Neural crest cell (in vitro differentiated cells): Measurements from ENCODE around the gene RBM39. TPM values are rescaled to one million over a fixed set of nuclear protein-coding genes. Genes with fewer than 3 reads are reported as not detected.

Experiments
- DNase-seq: peaks from one replicate; pipeline ENCODE4 v3.0.0; 2021; ENCODE audit warnings: low read depth, mixed read lengths, low spot score
- H3K27ac Mint-ChIP-seq: one replicate; pipeline ENCODE4 v1.8.0; 2021; ENCODE audit warnings: mild to moderate bottlenecking, mixed read lengths; ENCODE audit not compliant: unreplicated experiment
- H3K27me3 Mint-ChIP-seq: 2 replicates; pipeline ENCODE4 v1.8.0; 2021; ENCODE audit warnings: low read depth, mild to moderate bottlenecking, mixed read lengths
- H3K36me3 Mint-ChIP-seq: 2 replicates; pipeline ENCODE4 v1.8.0; 2021; ENCODE audit warnings: low read depth, mild to moderate bottlenecking, mixed read lengths
- H3K4me1 Mint-ChIP-seq: 2 replicates; pipeline ENCODE4 v1.8.0; 2021; ENCODE audit warnings: mixed read lengths
- H3K4me3 Mint-ChIP-seq: one replicate; pipeline ENCODE4 v1.8.0; 2021; ENCODE audit warnings: mild to moderate bottlenecking, mixed read lengths
- H3K9me3 Mint-ChIP-seq: 2 replicates; pipeline ENCODE4 v1.8.0; 2021; ENCODE audit warnings: mixed read lengths
- total RNA-seq: library from RNA; stranded (reverse); gene quantifications from 2 replicates; pipeline ENCODE4 v1.2.1, GENCODE V29; 2021
- TF ChIP-seq, protein P1 (sequence below): fragments of 200-600 bp; sonication (generic); conservative IDR thresholded peaks from 2 replicates; pipeline ENCODE4 v1.5.0; 2021; ENCODE audit warnings: antibody characterized with exemption, mild to moderate bottlenecking

Gene RBM39
- total RNA-seq, 1 donor from 2014 or later, result 333 TPM

DNA sequence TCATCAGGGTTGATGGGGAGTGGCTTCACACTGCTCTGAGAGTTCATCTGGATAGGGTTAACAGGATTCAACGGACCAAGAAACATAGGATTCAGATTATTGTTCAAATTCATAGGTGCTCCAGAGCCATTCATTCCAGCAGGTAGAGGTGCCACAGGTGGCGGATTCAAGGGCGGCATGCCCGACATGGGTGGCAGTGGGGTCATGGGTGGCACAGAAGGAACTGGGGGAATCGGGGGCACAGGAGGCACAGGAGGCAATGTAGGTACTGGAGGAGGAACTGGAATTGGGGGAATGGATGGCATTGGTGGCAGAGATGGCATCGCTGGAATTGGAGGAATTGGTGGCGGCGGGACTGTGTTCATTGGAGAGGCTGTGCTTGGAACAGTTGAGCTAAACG is 87.6 kb downstream of the RBM39 start:
- TF ChIP-seq, protein P1, sequence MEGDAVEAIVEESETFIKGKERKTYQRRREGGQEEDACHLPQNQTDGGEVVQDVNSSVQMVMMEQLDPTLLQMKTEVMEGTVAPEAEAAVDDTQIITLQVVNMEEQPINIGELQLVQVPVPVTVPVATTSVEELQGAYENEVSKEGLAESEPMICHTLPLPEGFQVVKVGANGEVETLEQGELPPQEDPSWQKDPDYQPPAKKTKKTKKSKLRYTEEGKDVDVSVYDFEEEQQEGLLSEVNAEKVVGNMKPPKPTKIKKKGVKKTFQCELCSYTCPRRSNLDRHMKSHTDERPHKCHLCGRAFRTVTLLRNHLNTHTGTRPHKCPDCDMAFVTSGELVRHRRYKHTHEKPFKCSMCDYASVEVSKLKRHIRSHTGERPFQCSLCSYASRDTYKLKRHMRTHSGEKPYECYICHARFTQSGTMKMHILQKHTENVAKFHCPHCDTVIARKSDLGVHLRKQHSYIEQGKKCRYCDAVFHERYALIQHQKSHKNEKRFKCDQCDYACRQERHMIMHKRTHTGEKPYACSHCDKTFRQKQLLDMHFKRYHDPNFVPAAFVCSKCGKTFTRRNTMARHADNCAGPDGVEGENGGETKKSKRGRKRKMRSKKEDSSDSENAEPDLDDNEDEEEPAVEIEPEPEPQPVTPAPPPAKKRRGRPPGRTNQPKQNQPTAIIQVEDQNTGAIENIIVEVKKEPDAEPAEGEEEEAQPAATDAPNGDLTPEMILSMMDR, result no peak
- Mint-ChIP-seq H3K27me3 (no peaks in the 10 kb centered on the region), H3K27ac (no peak overlapping the region), H3K4me3 (no peak overlapping the region), H3K9me3 (no peaks in the 10 kb centered on the region), H3K36me3 (no peaks in the 10 kb centered on the region), H3K4me1 (peaks cover 15% of the 10 kb centered on the region)
- no peak for DNase-seq

- no peaks in the 10 kb centered on the region for H3K36me3 Mint-ChIP-seq
- TF ChIP-seq, protein P1, result no peak
- no peaks in the 10 kb centered on the region for H3K27me3 Mint-ChIP-seq
- H3K27ac Mint-ChIP-seq, result no peak overlapping the region
- DNase-seq, result no peak
- no peak overlapping the region for H3K4me3 Mint-ChIP-seq
- no peaks in the 10 kb centered on the region for H3K9me3 Mint-ChIP-seq
- peaks cover 11% of the 10 kb centered on the region for H3K4me1 Mint-ChIP-seq
Measured at GRCh38 chr20:35653893-35654292, 88.2 kb downstream of the RBM39 start.

Other genes starting within 250 kb of the RBM39 start
- gene C20orf173, start 212.6 kb downstream of the RBM39 start, total RNA-seq, result not detected in 2 replicates
- gene ERGIC3, start 200.2 kb downstream of the RBM39 start, total RNA-seq, result 250 and 267 TPM in 2 replicates
- 2.3 and 3.1 TPM in 2 replicates for gene SPAG4, start 126.4 kb downstream of the RBM39 start, total RNA-seq
- 236 and 245 TPM in 2 replicates for gene CPNE1, start 77.4 kb downstream of the RBM39 start, total RNA-seq
- gene RBM12, start 77.4 kb downstream of the RBM39 start, total RNA-seq, result 189 and 191 TPM in 2 replicates
- 19.4 and 21.3 TPM in 2 replicates for gene NFS1, start 42.9 kb downstream of the RBM39 start, total RNA-seq
- 151 and 158 TPM in 2 replicates for gene ROMO1, start 42.9 kb downstream of the RBM39 start, total RNA-seq
- 53.0 and 57.1 TPM in 2 replicates for gene PHF20, start 29.8 kb upstream of the RBM39 start, total RNA-seq
- 77.8 and 82.1 TPM in 2 replicates for gene SCAND1, start 212.2 kb upstream of the RBM39 start, total RNA-seq
- gene CNBD2, start 226.3 kb upstream of the RBM39 start, total RNA-seq, result 5.6 and 7.4 TPM in 2 replicates